HepG2 (cell line): Measurements from ENCODE around the gene HEXIM1. TPM values are rescaled to one million over a fixed set of nuclear protein-coding genes. Genes with fewer than 3 reads are reported as not detected.

Experiments
- ATF4 ChIP-seq, 2 experiments: fragments of 450-650 bp in 1 of 2; sonication (generic) in 1 of 2; formaldehyde crosslinking; IDR thresholded peaks; 2 replicates each; pipeline versions ENCODE4 v1.5.0 to v1.8.0; 2020 to 2022; ENCODE audit warnings: mild to moderate bottlenecking in 1 of 2, missing genetic modification reagents in 1 of 2
- DPF2 ChIP-seq: sonication (generic); formaldehyde crosslinking; IDR thresholded peaks from 2 replicates; pipeline ENCODE4 v1.4.0; 2020; ENCODE audit warnings: mild to moderate bottlenecking, low read depth, missing genetic modification reagents, borderline replicate concordance
- DZIP1 ChIP-seq: sonication (generic); formaldehyde crosslinking; IDR thresholded peaks from 2 replicates; pipeline ENCODE4 v1.5.0; 2020; ENCODE audit warnings: mild to moderate bottlenecking, missing genetic modification reagents
- FOXK2 ChIP-seq: fragments of 450-650 bp; IDR thresholded peaks from 2 replicates; pipeline ENCODE4 v1.6.1; 2016
- GATAD1 ChIP-seq: IDR thresholded peaks from 2 replicates; pipeline ENCODE4 v1.6.1; 2016; ENCODE audit warnings: missing genetic modification reagents, missing compliant biosample characterization
- HNRNPUL1 ChIP-seq: fragments of 200-400 bp; formaldehyde crosslinking; IDR thresholded peaks from 2 replicates; pipeline ENCODE4 v1.6.1; 2017; ENCODE audit warnings: low read depth, mild to moderate bottlenecking, low read length, moderate library complexity
- MED13 ChIP-seq: sonication (generic); formaldehyde crosslinking; IDR thresholded peaks from 2 replicates; pipeline ENCODE4 v1.5.0; 2020; ENCODE audit warnings: missing genetic modification reagents
- NKX3-1 ChIP-seq: sonication (generic); formaldehyde crosslinking; IDR thresholded peaks from 2 replicates; pipeline ENCODE4 v1.5.0; 2020; ENCODE audit warnings: missing genetic modification reagents
- NR2F1 ChIP-seq, 2 experiments: fragments of 450-650 bp in 1 of 2; formaldehyde crosslinking in 1 of 2; IDR thresholded peaks; 2 replicates each; pipeline versions ENCODE4 v1.5.0 to v1.6.1; 2016 to 2020; ENCODE audit warnings: mild to moderate bottlenecking in 1 of 2, missing compliant biosample characterization in 1 of 2, missing genetic modification reagents in 1 of 2, moderate library complexity in 1 of 2
- PRMT3 ChIP-seq: sonication (generic); formaldehyde crosslinking; IDR thresholded peaks from 2 replicates; pipeline ENCODE4 v1.8.1; 2022; ENCODE audit warnings: low read depth, mild to moderate bottlenecking, moderate library complexity, missing genetic modification reagents, borderline replicate concordance
- SIX4 ChIP-seq: sonication (generic); formaldehyde crosslinking; IDR thresholded peaks from 2 replicates; pipeline ENCODE4 v1.4.0; 2020; ENCODE audit warnings: missing genetic modification reagents
- ZBTB7B ChIP-seq: sonication (generic); formaldehyde crosslinking; IDR thresholded peaks from 2 replicates; pipeline ENCODE4 v1.4.0; 2020; ENCODE audit warnings: missing genetic modification reagents
- ZFY ChIP-seq: sonication (generic); formaldehyde crosslinking; IDR thresholded peaks from 2 replicates; pipeline ENCODE4 v1.4.0; 2020; ENCODE audit warnings: missing genetic modification reagents
- ZNF138 ChIP-seq: sonication (generic); formaldehyde crosslinking; IDR thresholded peaks from 2 replicates; pipeline ENCODE4 v1.5.0; 2020; ENCODE audit warnings: mild to moderate bottlenecking, low read depth, missing genetic modification reagents
- ZNF160 ChIP-seq: sonication (generic); formaldehyde crosslinking; IDR thresholded peaks from 2 replicates; pipeline ENCODE4 v1.8.0; 2022; ENCODE audit warnings: mild to moderate bottlenecking, inconsistent platforms, missing genetic modification reagents
- ZNF282 ChIP-seq: fragments of 450-650 bp; IDR thresholded peaks from 2 replicates; pipeline ENCODE4 v1.6.1; 2018; ENCODE audit not compliant: partially characterized antibody
- ZNF30 ChIP-seq: sonication (generic); formaldehyde crosslinking; IDR thresholded peaks from 2 replicates; pipeline ENCODE4 v1.5.0; 2020; ENCODE audit warnings: mild to moderate bottlenecking, missing genetic modification reagents
- ZNF737 ChIP-seq: sonication (generic); formaldehyde crosslinking; IDR thresholded peaks from 2 replicates; pipeline ENCODE4 v1.5.0; 2020; ENCODE audit warnings: missing genetic modification reagents, mild to moderate bottlenecking, borderline replicate concordance
- ZNF816 ChIP-seq: sonication (generic); formaldehyde crosslinking; IDR thresholded peaks from 2 replicates; pipeline ENCODE4 v1.8.0; 2022; ENCODE audit warnings: missing genetic modification reagents, mild to moderate bottlenecking, borderline replicate concordance
- polyA plus RNA-seq, 8 experiments: library from polyadenylated mRNA; depleted of rRNA in 3 of 8; stranded (reverse) in 7 of 8; unstranded in 1 of 8; fragments of >200 nt; fragmentation: Illumina TruSeq in 4 of 8; extraction: Trizol in 4 of 8; gene quantifications; 2 replicates each; pipeline versions ENCODE4 v1.2.1 to v1.2.3, GENCODE V29; 2011 to 2016; ENCODE audit warnings: low read depth in 4 of 8, missing spikeins in 1 of 8, mixed read lengths in 1 of 8; ENCODE audit not compliant: insufficient read depth in 1 of 8
- total RNA-seq, 5 experiments: library from RNA; depleted of rRNA; stranded (reverse); fragments of >200 nt; fragmentation: Illumina TruSeq; extraction: Trizol; gene quantifications; 2 replicates each; pipeline ENCODE4 v1.2.3, GENCODE V29; 2016; ENCODE audit warnings: low read depth in 1 of 5
- TF ChIP-seq, protein P1 (sequence below): sonication (generic); formaldehyde crosslinking; conservative IDR thresholded peaks from 2 replicates; pipeline ENCODE4 v1.8.1; 2023; ENCODE audit warnings: missing genetic modification reagents
- TF ChIP-seq, protein P2 (sequence below): sonication (generic); formaldehyde crosslinking; IDR thresholded peaks from 2 replicates; pipeline ENCODE4 v1.4.0; 2020; ENCODE audit warnings: mild to moderate bottlenecking, missing genetic modification reagents

HEXIM1 gene
- total and polyA plus RNA-seq, 2 of the 13 experiments (the other 11 are each of a cell fraction or from before 2014, with no cell fraction given), result 10.5 to 16.6 TPM

- TF ChIP-seq DZIP1 (CRISPR knock-in tag) (0 out of 2 replicates have a peak, but pooled peaks have one; percentile 70), ZNF816 (CRISPR knock-in tag) (no peak), HNRNPUL1 (no peak), NR2F1 (CRISPR knock-in tag; IDR thresholded peaks at IDR 0.05) (no peak), ZNF138 (CRISPR knock-in tag) (0 out of 2 replicates have a peak, but pooled peaks have one; percentile 61), DPF2 (no peak), ZNF30 (CRISPR knock-in tag) (no peak), ZNF160 (no peak), MED13 (CRISPR knock-in tag) (no peak), SIX4 (CRISPR knock-in tag) (no peak), ZFY (CRISPR knock-in tag) (peak; percentile 45; the same call in 1 of the 2 replicates), ZNF282 (no peak), FOXK2 (no peak), GATAD1 (CRISPR knock-in tag) (no peak), ATF4 (CRISPR knock-in tag; IDR thresholded peaks at IDR 0.05) (no peak), ZNF737 (no peak), NKX3-1 (no peak), ZBTB7B (CRISPR knock-in tag) (no peak), PRMT3 (CRISPR knock-in tag) (no peak)
- TF ChIP-seq, protein P1, sequence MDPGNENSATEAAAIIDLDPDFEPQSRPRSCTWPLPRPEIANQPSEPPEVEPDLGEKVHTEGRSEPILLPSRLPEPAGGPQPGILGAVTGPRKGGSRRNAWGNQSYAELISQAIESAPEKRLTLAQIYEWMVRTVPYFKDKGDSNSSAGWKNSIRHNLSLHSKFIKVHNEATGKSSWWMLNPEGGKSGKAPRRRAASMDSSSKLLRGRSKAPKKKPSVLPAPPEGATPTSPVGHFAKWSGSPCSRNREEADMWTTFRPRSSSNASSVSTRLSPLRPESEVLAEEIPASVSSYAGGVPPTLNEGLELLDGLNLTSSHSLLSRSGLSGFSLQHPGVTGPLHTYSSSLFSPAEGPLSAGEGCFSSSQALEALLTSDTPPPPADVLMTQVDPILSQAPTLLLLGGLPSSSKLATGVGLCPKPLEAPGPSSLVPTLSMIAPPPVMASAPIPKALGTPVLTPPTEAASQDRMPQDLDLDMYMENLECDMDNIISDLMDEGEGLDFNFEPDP (CRISPR knock-in tag), result 0 out of 2 replicates have a peak, but pooled peaks have one; percentile 50
- TF ChIP-seq, protein P2, sequence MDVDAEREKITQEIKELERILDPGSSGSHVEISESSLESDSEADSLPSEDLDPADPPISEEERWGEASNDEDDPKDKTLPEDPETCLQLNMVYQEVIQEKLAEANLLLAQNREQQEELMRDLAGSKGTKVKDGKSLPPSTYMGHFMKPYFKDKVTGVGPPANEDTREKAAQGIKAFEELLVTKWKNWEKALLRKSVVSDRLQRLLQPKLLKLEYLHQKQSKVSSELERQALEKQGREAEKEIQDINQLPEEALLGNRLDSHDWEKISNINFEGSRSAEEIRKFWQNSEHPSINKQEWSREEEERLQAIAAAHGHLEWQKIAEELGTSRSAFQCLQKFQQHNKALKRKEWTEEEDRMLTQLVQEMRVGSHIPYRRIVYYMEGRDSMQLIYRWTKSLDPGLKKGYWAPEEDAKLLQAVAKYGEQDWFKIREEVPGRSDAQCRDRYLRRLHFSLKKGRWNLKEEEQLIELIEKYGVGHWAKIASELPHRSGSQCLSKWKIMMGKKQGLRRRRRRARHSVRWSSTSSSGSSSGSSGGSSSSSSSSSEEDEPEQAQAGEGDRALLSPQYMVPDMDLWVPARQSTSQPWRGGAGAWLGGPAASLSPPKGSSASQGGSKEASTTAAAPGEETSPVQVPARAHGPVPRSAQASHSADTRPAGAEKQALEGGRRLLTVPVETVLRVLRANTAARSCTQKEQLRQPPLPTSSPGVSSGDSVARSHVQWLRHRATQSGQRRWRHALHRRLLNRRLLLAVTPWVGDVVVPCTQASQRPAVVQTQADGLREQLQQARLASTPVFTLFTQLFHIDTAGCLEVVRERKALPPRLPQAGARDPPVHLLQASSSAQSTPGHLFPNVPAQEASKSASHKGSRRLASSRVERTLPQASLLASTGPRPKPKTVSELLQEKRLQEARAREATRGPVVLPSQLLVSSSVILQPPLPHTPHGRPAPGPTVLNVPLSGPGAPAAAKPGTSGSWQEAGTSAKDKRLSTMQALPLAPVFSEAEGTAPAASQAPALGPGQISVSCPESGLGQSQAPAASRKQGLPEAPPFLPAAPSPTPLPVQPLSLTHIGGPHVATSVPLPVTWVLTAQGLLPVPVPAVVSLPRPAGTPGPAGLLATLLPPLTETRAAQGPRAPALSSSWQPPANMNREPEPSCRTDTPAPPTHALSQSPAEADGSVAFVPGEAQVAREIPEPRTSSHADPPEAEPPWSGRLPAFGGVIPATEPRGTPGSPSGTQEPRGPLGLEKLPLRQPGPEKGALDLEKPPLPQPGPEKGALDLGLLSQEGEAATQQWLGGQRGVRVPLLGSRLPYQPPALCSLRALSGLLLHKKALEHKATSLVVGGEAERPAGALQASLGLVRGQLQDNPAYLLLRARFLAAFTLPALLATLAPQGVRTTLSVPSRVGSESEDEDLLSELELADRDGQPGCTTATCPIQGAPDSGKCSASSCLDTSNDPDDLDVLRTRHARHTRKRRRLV (CRISPR knock-in tag), result no peak
These were observed 21.1 kb upstream of the HEXIM1 start (continued) for GRCh38 chr17:45127207-45127547.
